ENCODE measurements around the gene NOTCH2.

Gene NOTCH2

GRCh38 chr1:119937198-119937597 is 132.3 kb downstream of the NOTCH2 start:
- no peak for FAIRE-seq

DNA sequence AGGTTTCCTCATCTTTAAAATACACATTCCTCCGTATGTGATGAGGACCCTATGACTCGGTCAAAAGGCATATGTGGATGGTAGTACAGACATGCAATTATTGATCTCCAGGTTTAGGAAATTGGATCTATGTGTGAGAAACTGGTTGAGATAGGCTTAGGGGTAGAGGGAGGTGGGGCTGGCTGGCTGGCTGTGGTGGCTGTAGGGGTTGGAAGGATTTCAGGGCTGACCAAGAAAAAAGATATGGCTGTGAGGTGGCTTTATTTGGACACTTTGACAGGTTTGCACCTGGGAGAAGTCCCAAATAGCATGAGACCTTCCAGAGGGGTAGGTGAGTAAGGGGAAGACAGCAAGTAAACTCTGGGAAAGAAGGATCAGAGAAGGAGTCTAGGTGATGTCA is 133.5 kb downstream of the NOTCH2 start:
- FAIRE-seq, result no peak

DNA sequence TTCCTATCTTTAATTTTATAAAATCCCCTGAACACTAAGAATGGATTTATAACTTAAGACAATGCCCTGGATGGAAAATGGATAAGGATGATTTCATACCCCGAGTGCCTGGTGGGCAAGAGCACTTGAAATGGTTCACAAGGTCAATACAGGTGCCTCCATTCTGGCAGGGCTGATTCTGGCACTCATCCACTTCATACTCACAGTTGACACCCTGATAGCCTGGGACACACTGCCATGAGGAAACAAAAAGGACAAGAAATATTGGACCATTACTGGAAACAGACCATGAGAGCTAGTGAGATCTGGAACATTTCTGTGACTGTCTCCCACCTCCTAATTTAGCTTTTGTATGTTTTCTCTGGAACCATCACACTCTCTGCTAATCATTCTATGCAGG is 134.1 kb downstream of the NOTCH2 start:
- no peak for FAIRE-seq

DNA sequence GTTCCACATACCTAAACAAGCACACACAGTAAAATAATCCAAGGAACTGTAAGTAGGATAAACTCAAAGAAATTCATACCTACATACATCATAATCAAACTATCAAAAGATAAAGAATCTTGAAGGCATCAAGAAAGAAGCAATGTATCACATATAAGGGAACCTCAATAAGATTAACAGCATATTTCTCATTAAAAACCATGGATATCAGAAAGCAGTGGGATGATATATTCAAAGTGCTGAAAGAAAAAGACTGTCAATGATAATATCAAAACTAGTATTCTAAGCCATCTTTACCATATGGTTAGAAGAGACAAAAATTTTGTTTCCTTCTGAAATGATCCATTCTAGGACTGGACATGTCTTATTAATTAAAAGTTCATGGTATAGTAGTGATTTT is 136.1 kb downstream of the NOTCH2 start:
- no peak for FAIRE-seq

- FAIRE-seq, result no peak
These were observed 139.7 kb downstream of the NOTCH2 start for GRCh38 chr1:119929643-119930315.

DNA sequence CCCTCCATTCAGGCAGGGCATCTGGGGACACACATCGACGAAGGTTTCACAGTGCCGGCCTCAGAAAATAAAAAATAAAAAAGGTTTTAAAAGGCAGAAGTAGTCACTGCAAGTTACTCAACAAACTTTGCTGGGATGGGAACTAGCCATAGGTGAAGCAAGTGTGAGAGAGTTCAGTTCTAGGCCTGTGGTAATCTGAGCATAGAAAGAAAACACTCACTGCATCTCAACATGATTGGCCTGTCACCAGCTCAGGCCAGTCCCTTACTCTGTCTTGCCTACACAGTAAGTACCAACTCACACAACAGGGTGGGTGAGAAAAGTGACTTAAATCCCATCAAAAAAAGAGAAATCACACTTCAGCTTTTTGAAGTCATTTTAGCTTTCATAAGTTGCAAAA is 142.9 kb downstream of the NOTCH2 start:
- FAIRE-seq, result no peak

DNA sequence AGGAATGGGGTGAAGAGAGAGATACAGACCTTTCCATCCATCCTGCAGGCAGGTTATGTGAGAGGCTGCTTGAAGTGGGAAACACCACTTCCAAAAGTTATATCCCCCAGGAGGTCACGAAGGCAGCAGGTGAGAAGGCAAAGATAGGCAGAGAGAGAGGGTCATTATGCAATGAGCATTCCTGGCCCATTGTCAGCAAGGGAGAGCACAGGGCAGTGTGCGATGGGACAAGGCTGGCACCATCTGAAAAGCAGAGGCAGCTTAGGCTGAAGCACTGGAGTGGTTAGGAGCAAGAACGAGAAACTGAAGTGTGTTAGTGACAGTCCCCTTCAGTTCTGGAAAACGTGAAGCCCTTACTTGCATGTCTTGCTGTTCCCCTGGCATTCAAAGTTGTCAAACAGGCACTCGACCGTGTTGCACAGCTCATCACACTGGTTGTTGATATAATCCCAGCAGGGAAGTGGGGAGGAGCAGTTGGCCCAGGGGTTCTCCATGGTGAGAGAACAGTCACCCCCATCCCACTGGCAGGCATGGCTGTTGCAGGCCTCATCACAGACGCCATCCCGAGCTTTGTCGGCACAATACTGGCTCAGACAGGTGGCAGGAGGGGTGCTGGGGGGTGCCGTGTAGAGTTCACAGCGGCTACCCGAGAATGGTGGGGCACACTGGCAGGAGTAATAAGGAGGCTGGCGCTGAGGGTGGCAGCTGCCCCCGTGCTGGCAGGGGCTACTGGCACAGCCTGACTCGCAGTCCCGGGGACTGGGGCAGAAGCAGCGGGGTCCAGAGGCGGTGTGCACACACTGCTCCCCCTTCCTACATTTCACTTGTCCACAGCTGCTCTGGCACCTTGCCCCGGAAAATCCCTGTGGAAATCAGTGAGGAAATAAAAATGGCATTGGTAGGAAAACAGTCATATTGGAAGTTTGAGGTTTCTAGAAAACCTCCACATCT is 144.2 kb downstream of the NOTCH2 start:
- FAIRE-seq, result no peak

DNA sequence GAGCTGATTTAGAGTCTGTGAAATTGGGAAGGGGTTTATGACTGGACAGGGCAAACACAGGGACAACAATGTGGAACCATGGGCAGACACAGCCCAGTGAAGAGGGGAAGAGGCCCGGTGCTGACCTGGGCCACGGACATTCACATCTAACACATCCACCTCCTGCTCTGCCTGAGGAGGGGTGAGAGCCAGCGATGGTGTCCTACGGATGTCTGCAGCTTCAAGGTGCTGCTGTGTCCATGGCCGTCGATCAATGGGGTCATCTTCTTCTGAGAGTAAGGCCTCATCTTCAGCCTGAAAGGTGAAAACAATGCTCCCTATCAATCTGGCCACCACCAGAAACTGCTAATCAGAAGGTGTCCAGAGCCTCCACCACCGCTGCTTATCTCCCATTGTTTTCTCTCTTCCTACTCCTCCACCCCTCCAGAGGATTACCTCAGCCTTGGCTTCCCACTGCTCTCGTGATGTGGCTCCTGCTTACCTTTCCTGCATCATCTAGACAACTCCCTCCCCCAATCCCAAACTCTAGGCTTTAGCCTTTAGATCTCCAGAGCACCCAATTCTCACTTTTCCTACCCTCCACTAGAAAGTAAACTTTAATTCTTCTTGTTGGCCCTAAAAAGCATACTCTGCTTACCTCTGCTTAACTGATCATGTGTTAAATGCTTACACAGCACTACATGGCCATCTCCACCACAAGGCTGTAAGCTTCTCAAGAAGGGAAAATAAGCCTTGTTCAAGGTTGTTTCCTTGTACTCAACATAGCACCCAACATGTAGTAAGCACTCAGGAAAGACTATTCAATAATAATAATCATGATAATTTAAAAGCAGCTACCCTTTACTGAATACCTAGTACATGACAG is 149.1 kb downstream of the NOTCH2 start:
- FAIRE-seq, result no peak

- FAIRE-seq, result no peak
These were observed 150.2 kb downstream of the NOTCH2 start for GRCh38 chr1:119919241-119919640.

DNA sequence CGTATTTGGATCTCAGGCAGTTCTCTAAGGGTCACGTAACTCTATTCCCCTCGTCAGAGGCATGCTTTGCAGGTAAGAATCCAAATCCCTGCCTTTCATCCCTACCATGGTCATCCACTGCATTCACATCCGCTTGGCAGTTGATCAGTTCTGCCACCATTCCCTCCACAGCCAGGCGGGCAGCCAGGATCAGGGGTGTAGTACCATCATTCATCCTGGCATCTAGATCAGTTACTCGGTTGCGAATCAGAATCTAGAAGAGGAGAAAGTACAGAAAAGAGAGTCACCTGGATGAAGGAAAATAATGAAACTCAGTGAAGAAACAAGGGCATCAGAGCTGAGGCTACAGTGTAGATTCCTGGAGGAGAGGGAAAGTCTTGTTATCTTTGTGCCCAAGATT is 151.2 kb downstream of the NOTCH2 start:
- FAIRE-seq, result no peak

DNA sequence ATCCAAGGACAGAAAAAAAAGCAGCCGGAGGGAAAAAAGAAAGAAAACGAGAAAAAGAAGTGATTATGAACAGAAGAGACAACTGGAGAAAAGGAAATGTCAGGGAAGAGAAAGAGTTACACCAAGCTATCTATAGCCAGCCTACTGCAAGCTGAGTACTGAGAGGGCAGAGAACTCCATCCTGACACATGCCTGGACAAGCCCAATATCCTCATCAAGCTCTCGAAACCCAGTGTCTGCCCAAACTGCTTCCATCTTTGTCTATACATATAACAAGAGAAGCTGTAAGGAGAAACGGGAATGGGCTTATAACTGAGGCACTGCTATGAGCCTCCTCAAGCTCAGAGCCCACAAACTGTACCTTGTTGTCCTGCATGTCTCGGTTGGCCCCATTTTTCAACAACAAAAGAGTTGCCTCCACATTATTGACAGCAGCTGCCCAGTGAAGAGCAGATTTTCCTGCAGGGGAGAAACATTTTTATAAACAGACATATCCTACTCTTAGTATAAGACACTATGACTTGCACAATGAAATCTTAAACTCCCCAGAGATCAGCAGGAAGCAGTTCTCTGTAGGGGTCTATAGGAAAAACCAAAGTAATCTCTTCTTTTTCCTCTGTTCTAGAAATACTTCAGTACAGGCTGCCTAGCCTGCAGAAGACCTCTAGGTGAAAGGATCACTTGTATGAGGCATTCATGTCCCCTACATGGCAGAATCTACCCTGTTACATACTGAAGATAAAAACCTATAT is 152.0 kb downstream of the NOTCH2 start:
- FAIRE-seq, result no peak

GRCh38 chr1:119915517-119915916 is 153.9 kb downstream of the NOTCH2 start:
- FAIRE-seq, result no peak

- no peak for FAIRE-seq
These were observed 155.4 kb downstream of the NOTCH2 start for GRCh38 chr1:119914071-119914470.

DNA sequence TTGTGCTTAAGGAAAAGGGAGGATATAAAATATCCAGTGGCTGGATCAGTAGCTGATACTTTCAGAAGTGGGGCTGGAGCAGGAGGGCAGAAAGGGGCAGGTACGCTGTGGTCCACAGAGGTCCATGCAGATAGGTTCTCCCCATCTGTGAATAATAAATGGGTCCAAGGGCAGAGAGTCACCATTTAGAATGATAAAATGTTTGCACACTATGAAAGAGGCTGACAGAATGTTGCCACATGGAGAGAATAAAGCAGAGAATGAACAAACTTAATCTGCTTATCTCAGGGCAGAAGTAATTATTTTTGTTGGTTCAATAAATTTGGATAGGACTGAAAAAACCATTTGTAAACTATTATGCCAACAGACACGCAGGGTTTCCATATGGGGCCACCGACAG is 156.5 kb downstream of the NOTCH2 start:
- FAIRE-seq, result no peak

DNA sequence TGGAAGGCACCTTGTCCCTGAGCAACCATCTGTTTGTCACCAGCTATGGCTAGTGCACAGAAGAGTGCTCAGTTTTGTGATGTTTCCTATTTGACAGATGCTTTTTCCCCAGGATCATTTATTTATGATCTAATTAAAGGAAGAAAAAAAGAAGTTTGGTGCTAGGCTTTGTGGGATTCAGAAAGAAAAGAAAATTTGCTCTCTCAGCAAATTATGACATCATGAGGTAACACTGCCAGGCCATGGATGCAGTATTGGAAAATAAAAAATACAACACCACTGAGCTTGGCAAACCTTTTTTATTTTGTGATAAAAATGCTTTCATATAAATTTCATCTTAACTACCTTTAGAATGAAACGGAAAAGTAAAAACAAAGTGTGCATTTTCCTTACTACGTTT is 157.7 kb downstream of the NOTCH2 start:
- no peak for FAIRE-seq

DNA sequence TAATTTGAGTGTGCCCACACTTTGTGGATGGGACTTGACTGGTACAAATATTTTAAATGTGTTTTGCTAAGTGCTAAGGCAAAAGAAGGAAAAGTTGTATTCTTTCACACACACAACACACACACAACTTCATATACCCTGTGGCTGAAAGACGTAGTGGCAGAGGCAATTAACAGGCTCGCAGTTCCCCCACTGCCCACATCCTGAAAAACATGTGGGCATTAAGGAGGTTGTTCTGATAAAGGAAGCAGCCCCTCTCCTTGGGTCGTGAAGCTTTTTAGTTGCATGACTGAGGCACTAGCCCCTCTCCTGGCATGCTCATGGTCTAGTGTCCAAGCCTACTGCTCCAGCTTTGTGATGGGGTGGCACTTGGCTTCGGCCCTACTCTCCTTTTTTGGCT is 158.8 kb downstream of the NOTCH2 start:
- no peak for FAIRE-seq

DNA sequence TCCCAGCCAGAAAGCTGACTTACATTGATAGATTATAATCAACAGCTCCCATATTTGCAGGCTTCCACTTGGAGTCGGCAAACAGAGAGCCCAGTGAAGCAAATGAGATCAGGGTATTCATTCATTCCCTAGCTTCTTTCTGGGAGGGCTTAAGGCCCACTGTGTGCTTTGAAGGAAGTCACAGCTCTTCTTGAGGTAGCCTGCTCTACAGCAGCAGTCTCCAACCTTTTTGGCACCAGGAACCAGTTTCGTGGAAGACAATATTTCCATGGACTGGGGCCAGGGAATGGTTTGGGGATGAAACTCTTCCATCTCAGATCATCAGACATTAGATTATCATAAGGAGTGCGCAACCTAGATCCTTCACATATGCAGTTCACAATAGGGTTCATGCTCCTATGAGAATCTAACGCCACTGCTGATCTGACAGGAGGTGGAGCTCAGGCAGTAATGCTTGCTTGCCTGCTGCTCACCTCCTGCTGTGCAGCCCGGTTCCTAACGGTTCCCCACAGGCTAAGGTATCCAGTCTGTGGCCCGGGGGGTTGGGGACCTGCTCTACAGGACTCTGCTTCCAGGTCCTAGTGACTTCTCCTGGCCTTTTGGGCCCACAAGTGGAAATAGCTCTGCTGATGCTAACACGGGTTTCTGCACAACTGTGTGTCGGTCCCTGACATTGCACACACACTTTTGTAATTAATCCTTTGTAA is 159.4 kb downstream of the NOTCH2 start:
- FAIRE-seq, result no peak

GRCh38 chr1:119908661-119909060 is 160.8 kb downstream of the NOTCH2 start:
- FAIRE-seq, result no peak

- no peak for FAIRE-seq
These were observed 162.4 kb downstream of the NOTCH2 start for GRCh38 chr1:119906927-119907652.

DNA sequence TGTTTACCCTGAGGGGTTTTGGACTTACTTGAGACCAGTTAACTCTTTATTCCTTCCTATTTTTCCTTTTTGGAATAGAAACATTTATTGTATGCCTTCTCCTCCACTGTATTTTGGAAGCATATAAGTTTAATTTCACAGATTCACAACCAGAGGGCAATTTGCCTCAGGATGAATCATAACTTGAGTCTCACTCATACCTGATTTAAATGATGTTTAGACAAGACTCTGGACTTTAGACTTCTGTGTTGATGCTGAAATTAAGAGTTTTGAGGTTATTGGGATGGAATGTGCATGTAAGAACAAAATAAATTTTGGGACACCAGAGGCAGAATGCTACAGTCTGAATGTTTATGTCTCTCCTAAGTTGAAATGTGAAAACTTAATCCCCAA is 166.0 kb downstream of the NOTCH2 start:
- no peak for FAIRE-seq
